Measurements from ENCODE around the gene MEGF9.

MEGF9 gene

DNA sequence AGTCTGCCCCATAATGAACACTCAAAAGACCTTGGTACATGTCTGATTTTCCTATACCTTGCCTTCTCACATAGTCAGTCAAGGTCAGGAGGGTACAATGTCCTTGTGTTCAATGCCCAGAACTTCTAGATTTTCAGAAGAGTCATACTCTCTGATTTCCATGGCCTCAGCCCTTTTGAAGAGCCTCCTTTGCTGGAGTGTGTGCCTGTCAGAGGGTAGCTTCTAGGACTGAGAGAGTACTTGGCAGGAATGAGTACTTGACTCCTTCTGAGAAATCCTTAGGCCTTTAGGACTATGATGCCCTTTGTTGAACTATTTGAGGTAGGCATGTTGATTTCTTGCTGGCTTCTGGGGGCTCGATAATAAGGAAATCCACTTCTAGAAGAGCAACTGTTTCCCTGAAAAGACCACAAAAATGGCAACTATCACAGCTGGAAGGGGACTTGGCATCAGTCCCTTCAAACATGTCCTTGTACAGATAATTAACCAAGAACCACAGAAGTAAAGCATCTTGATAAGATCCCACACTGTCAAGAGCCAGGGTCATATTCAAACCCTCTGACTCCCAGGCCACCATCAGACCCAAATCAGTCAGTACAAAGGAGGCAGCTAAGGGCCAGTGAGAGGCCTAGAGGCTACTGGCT is 10.6 kb upstream of the MEGF9 start:
- Histone ChIP-seq H3K4me3 (ENCODE audit: low read length) (no peak overlapping the region), H3K79me2 (ENCODE audit: low read length) (no peaks in the 10 kb centered on the region), H3K36me3 (replicated peaks; ENCODE audit: low read depth, low read length) (no peaks in the 10 kb centered on the region), H3K9me3 (ENCODE audit: insufficient read depth, low read length) (no peaks in the 10 kb centered on the region), H3K9ac (ENCODE audit: low read length) (no peak overlapping the region), H4K20me1 (ENCODE audit: insufficient read depth, low read length) (no peaks in the 10 kb centered on the region), H3K4me1 (ENCODE audit: low read length) (peaks cover 11% of the 10 kb centered on the region), H2AFZ (ENCODE audit: low read depth, low read length) (no peak overlapping the region), H3K27ac (ENCODE audit: low read length) (no peak overlapping the region), H3K27me3 (ENCODE audit: low read depth, low read length) (no peaks in the 10 kb centered on the region), H3K4me2 (ENCODE audit: low read length) (no peak overlapping the region)
- no peak for TF ChIP-seq EZH2phosphoT487 (IDR thresholded peaks at IDR 0.05; ENCODE audit: low read depth)
- TF ChIP-seq, protein P1, sequence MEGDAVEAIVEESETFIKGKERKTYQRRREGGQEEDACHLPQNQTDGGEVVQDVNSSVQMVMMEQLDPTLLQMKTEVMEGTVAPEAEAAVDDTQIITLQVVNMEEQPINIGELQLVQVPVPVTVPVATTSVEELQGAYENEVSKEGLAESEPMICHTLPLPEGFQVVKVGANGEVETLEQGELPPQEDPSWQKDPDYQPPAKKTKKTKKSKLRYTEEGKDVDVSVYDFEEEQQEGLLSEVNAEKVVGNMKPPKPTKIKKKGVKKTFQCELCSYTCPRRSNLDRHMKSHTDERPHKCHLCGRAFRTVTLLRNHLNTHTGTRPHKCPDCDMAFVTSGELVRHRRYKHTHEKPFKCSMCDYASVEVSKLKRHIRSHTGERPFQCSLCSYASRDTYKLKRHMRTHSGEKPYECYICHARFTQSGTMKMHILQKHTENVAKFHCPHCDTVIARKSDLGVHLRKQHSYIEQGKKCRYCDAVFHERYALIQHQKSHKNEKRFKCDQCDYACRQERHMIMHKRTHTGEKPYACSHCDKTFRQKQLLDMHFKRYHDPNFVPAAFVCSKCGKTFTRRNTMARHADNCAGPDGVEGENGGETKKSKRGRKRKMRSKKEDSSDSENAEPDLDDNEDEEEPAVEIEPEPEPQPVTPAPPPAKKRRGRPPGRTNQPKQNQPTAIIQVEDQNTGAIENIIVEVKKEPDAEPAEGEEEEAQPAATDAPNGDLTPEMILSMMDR (IDR thresholded peaks at IDR 0.05; ENCODE audit: low read depth, low read length), result no peak

DNA sequence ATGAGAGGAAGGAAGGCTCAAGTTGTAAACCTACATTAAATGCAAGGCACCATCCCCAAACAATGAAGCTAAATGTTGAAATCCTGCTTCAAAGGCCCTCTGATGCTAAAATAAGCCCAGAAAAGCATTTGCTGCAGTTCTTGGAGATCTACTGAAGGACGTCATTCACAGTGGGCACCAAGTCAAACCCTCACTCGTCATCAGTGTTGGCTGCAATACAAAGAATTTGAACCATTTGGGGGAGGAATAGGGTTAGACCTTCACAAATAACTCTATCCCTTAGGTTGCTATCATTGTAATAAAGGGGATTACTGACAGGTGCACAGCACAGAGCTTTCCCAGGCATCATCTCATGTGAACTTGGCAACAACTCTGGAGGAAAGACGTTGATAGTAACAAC is 9.3 kb upstream of the MEGF9 start:
- no peaks in the 10 kb centered on the region for H3K9me3 ChIP-seq (ENCODE audit: insufficient read depth, low read length)

DNA sequence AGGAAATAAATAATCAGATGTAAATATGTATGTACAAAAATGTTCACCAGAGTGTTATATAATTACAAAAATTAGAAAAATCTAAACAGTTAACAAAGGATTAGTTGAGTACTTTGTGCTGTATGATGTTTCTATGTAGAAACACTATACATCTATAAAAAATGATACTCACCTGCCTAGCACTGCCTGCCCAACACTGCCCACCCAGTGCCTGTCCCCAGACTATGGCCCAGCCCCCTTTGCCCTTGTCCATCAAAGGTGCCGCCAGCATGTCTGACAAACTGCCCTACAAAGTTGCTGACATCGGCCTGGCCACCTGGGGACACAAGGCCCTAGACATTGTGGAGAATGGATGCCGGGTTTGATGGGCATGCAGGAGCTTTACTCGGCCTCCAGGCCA is 6.1 kb upstream of the MEGF9 start:
- TF ChIP-seq, protein P1 (IDR thresholded peaks at IDR 0.05; ENCODE audit: low read depth, low read length), result no peak
- no peak for TF ChIP-seq EZH2phosphoT487 (IDR thresholded peaks at IDR 0.05; ENCODE audit: low read depth)
- H3K4me2 ChIP-seq (ENCODE audit: low read length), result no peak overlapping the region
- no peaks in the 10 kb centered on the region for H3K36me3 ChIP-seq (replicated peaks; ENCODE audit: low read depth, low read length)
- no peaks in the 10 kb centered on the region for H3K79me2 ChIP-seq (ENCODE audit: low read length)
- no peak overlapping the region for H2AFZ ChIP-seq (ENCODE audit: low read depth, low read length)
- no peak overlapping the region for H3K27ac ChIP-seq (ENCODE audit: low read length)
- no peaks in the 10 kb centered on the region for H4K20me1 ChIP-seq (ENCODE audit: insufficient read depth, low read length)
- H3K9ac ChIP-seq (ENCODE audit: low read length), result no peak overlapping the region
- peaks cover 15% of the 10 kb centered on the region for H3K4me1 ChIP-seq (ENCODE audit: low read length)
- H3K27me3 ChIP-seq (ENCODE audit: low read depth, low read length), result no peaks in the 10 kb centered on the region
- no peaks in the 10 kb centered on the region for H3K9me3 ChIP-seq (ENCODE audit: insufficient read depth, low read length)
- H3K4me3 ChIP-seq (ENCODE audit: low read length), result no peak overlapping the region

More for the DNA sequence above, 9.3 kb upstream of the MEGF9 start:
- no peak overlapping the region for H3K4me3 ChIP-seq (ENCODE audit: low read length)
- no peak overlapping the region for H3K4me2 ChIP-seq (ENCODE audit: low read length)
- H2AFZ ChIP-seq (ENCODE audit: low read depth, low read length), result no peak overlapping the region
- no peaks in the 10 kb centered on the region for H3K79me2 ChIP-seq (ENCODE audit: low read length)
- H3K9ac ChIP-seq (ENCODE audit: low read length), result no peak overlapping the region
- no peaks in the 10 kb centered on the region for H3K27me3 ChIP-seq (ENCODE audit: low read depth, low read length)
- no peaks in the 10 kb centered on the region for H4K20me1 ChIP-seq (ENCODE audit: insufficient read depth, low read length)
- H3K36me3 ChIP-seq (replicated peaks; ENCODE audit: low read depth, low read length), result no peaks in the 10 kb centered on the region
- no peak overlapping the region for H3K27ac ChIP-seq (ENCODE audit: low read length)
- H3K4me1 ChIP-seq (ENCODE audit: low read length), result peaks cover 11% of the 10 kb centered on the region
- TF ChIP-seq, protein P1 (IDR thresholded peaks at IDR 0.05; ENCODE audit: low read depth, low read length), result no peak
- TF ChIP-seq EZH2phosphoT487 (IDR thresholded peaks at IDR 0.05; ENCODE audit: low read depth), result no peak

DNA sequence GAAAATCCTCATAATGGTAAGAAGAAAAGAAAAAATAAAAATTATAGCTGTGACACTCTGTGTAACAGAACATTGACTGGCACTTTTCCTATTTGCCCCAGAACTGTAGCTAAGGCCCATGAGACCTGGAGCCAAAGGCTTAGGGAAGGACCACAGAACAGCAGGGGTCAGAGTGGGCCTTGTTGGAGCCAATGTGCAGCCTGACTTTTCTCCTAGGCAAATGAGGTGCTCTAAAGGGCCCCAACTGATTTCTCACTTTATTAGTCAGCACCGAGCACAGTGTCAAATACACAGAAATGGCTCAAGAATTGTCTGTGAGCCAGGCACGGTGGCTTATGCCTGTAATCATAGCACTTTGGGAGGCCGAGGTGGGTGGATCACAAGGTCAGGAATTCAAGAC is 4.0 kb upstream of the MEGF9 start:
- Histone ChIP-seq H3K4me1 (ENCODE audit: low read length) (peaks cover 20% of the 10 kb centered on the region), H3K79me2 (ENCODE audit: low read length) (no peaks in the 10 kb centered on the region), H3K4me3 (ENCODE audit: low read length) (no peak overlapping the region), H2AFZ (ENCODE audit: low read depth, low read length) (no peak overlapping the region), H3K9ac (ENCODE audit: low read length) (no peak overlapping the region), H3K27ac (ENCODE audit: low read length) (no peak overlapping the region), H3K27me3 (ENCODE audit: low read depth, low read length) (no peaks in the 10 kb centered on the region), H3K36me3 (replicated peaks; ENCODE audit: low read depth, low read length) (no peaks in the 10 kb centered on the region), H4K20me1 (ENCODE audit: insufficient read depth, low read length) (no peaks in the 10 kb centered on the region), H3K4me2 (ENCODE audit: low read length) (peak overlapping the region; percentile 42), H3K9me3 (ENCODE audit: insufficient read depth, low read length) (no peaks in the 10 kb centered on the region)
- TF ChIP-seq, protein P1 (IDR thresholded peaks at IDR 0.05; ENCODE audit: low read depth, low read length), result peak; percentile 32
- no peak for TF ChIP-seq EZH2phosphoT487 (IDR thresholded peaks at IDR 0.05; ENCODE audit: low read depth)
